Measurements from ENCODE around the gene SPON1. TPM values are rescaled to one million over a fixed set of nuclear protein-coding genes. Genes with fewer than 3 reads are reported as not detected.
A peak's percentile ranks its signal among the peaks of the same experiment; 100 is the strongest.

SPON1 gene
- total and polyA plus RNA-seq, 2 of the 8 experiments (the other 6 are each of a cell fraction or from before 2014, with no cell fraction given) = 1.5 to 5.4 TPM

- Histone ChIP-seq H2AFZ (ENCODE audit: low read length) (no peak overlapping the region), H3K4me2 (ENCODE audit: insufficient read depth in 1 of 2, low read depth in 2 of 2, low read length in 2 of 2) (no peak overlapping the region), H3K9me3 (ENCODE audit: insufficient read depth in 2 of 2, low read depth in 1 of 2, low read length in 1 of 2) (peaks cover 15 to 26% of the 10 kb centered on the region in 2 experiments), H3K4me1 (replicated peaks in 1 of 4; ENCODE audit: control insufficient read depth in 3 of 4, insufficient read depth in 4 of 4, low read length in 3 of 4) (no peaks in the 10 kb centered on the region), H2BK120ac (replicated peaks; ENCODE audit: low read depth, low read length) (no peak overlapping the region), H3K14ac (ENCODE audit: insufficient read length) (no peak overlapping the region), H3K23ac (ENCODE audit: insufficient read length) (no peak overlapping the region), H3K79me2 (ENCODE audit: control insufficient read depth in 1 of 2, insufficient read depth in 2 of 2, low read length in 2 of 2) (no peaks in the 10 kb centered on the region), H2BK12ac (ENCODE audit: low read depth, low read length) (no peak overlapping the region), H4K8ac (ENCODE audit: extremely low read depth, insufficient read depth, low read length) (no peak overlapping the region), H3K27ac (ENCODE audit: low read depth, low read length) (no peak overlapping the region), H3K9ac (replicated peaks in 1 of 4; ENCODE audit: extremely low read depth in 1 of 4, low read depth in 3 of 4, low read length in 3 of 4) (no peak overlapping the region), H3K4me3 (ENCODE audit: extremely low read depth in 1 of 4, insufficient read depth in 2 of 4, low read depth in 3 of 4, low read length in 4 of 4) (no peak overlapping the region), H3K36me3 (ENCODE audit: control insufficient read depth in 2 of 4, insufficient read depth in 4 of 4, low read length in 3 of 4) (peaks cover 0 to 32% (median 6%) of the 10 kb centered on the region in 4 experiments; a peak in 5 of 8 replicates), H2AK5ac (ENCODE audit: low read depth, low read length) (no peak overlapping the region), H3K79me1 (ENCODE audit: low read depth, low read length) (no peaks in the 10 kb centered on the region; the same call in 1 of the 2 replicates), H4K5ac (ENCODE audit: insufficient read length, low read depth, low read length) (no peak overlapping the region), H3K18ac (ENCODE audit: extremely low read depth, low read length) (no peak overlapping the region), H3K4ac (replicated peaks; ENCODE audit: insufficient read length, low read depth, low read length) (no peak overlapping the region), H2BK15ac (ENCODE audit: low read length) (no peak overlapping the region), H3K23me2 (ENCODE audit: low read depth, low read length) (no peaks in the 10 kb centered on the region), H3K56ac (replicated peaks; ENCODE audit: insufficient read length, low read depth, low read length) (no peak overlapping the region), H2BK5ac (ENCODE audit: low read depth, low read length) (no peak overlapping the region), H3K27me3 (replicated peaks in 1 of 4; ENCODE audit: control insufficient read depth in 3 of 4, extremely low read depth in 1 of 4, insufficient read depth in 3 of 4, low read length in 3 of 4) (peaks cover 0 to 2% (median 0%) of the 10 kb centered on the region in 4 experiments; a peak in 1 of 7 replicates), H4K91ac (replicated peaks; ENCODE audit: insufficient read length, low read length) (no peak overlapping the region), H2BK20ac (ENCODE audit: low read length) (no peak overlapping the region), H4K20me1 (replicated peaks in 1 of 2; ENCODE audit: control insufficient read depth in 1 of 2, insufficient read depth in 2 of 2, low read length in 2 of 2) (peaks cover 0 to 2% of the 10 kb centered on the region in 2 experiments)
- ChIA-PET CTCF (ENCODE audit: partially characterized antibody) (interaction anchor here (1.3 to 2.8 kb wide), 4 partner anchors 34 to 188 kb away, joined by 3 to 7 read pairs (median 6); no protein-coding TSS in a partner anchor), POLR2A (ENCODE audit: partially characterized antibody) (interaction anchor here (2.1 kb wide), 1 partner anchor 8 kb away, joined by 16 read pairs; no protein-coding TSS in a partner anchor)
- no peak for TF ChIP-seq ASH2L (IDR thresholded peaks at IDR 0.05; ENCODE audit: low read length)
- TF ChIP-seq PHF8 (conservative IDR thresholded peaks at IDR 0.05; ENCODE audit: low read depth, low read length) = no peak
- TF ChIP-seq MAFK (IDR thresholded peaks at IDR 0.05; ENCODE audit: low read depth, low read length) = peak; percentile 55; the same call in 1 of the 2 replicates
- no peak for TF ChIP-seq SP4 (IDR thresholded peaks at IDR 0.05; ENCODE audit: low read length)
- TF ChIP-seq POLR2AphosphoS5 (IDR thresholded peaks at IDR 0.05; ENCODE audit: low read depth, low read length) = peak; percentile 57; the same call in 1 of the 2 replicates
- TF ChIP-seq RAD21 (IDR thresholded peaks at IDR 0.05 in 1 of 2, conservative IDR thresholded peaks at IDR 0.05 in 1 of 2; ENCODE audit: low read depth in 2 of 2, low read length in 2 of 2) = no peak
- no peak for TF ChIP-seq SIX5 (IDR thresholded peaks at IDR 0.05; ENCODE audit: low read depth, low read length)
- TF ChIP-seq SP1 (IDR thresholded peaks at IDR 0.05; ENCODE audit: low read depth, low read length) = no peak
- TF ChIP-seq TAF1 (IDR thresholded peaks at IDR 0.05; ENCODE audit: low read depth, low read length) = no peak
- no peak for TF ChIP-seq BACH1 (IDR thresholded peaks at IDR 0.05; ENCODE audit: low read length)
- no peak for TF ChIP-seq CHD1 (IDR thresholded peaks at IDR 0.05; ENCODE audit: low read depth, low read length)
- no peak for TF ChIP-seq SP2 (IDR thresholded peaks at IDR 0.05; ENCODE audit: low read length)
- TF ChIP-seq TBP (IDR thresholded peaks at IDR 0.05; ENCODE audit: low read depth, low read length) = no peak
- 95% methylated on average over 1 of the region's 1 CpG; no CpG with 5 or more reads in 1 of the 2 experiments for WGBS, 2 experiments (ENCODE audit: extremely low coverage in 1 of 2, insufficient coverage in 1 of 2, insufficient read length in 1 of 2, insufficient replicate concordance in 2 of 2, low coverage in 1 of 2, low lambda C conversion rate in 2 of 2, missing lambda C conversion rate in 1 of 2)
- DNase-seq (ENCODE audit: low read depth in 1 of 2, low spot score in 2 of 2) = no peak
- FAIRE-seq = no peak
Measured at GRCh38 chr11:14266622-14267021, 304.1 kb downstream of the SPON1 start.
